Small intestine (tissue), 7 donors: ENCODE data around the gene SFRP5. TPM values are rescaled to one million over a fixed set of nuclear protein-coding genes. Genes with fewer than 3 reads are reported as not detected.

Source experiments
- DNase-seq, 2 donors: peaks; one replicate each; pipeline versions ENCODE4 v3.0.0 to v3.0.0-alpha.2; 2013
- FAIRE-seq: peaks from 2 replicates; lab custom pipeline; 2012; peaks lifted over from hg19 to GRCh38; lab: Jason Lieb, UNC
- H3K27ac ChIP-seq, 3 donors: one replicate each; pipeline ENCODE4 v1.5.1; 2013; ENCODE audit warnings: low read length in 2 of 3, mild to moderate bottlenecking in 2 of 3, control low read depth in 1 of 3, inconsistent platforms in 1 of 3, low read depth in 1 of 3, moderate library complexity in 1 of 3
- H3K27me3 ChIP-seq, 3 donors: one replicate each; pipeline ENCODE4 v1.6.1; 2013; ENCODE audit warnings: low read length in 3 of 3, inconsistent platforms in 1 of 3; ENCODE audit not compliant: control insufficient read depth in 3 of 3, insufficient read depth in 3 of 3
- H3K36me3 ChIP-seq, 3 donors: one replicate each; pipeline ENCODE4 v1.6.1; 2013; ENCODE audit warnings: low read length in 3 of 3, inconsistent platforms in 1 of 3, low read depth in 1 of 3, mild to moderate bottlenecking in 1 of 3, moderate library complexity in 1 of 3; ENCODE audit not compliant: control insufficient read depth in 3 of 3, insufficient read depth in 2 of 3
- H3K4me1 ChIP-seq, 3 donors: one replicate each; pipeline ENCODE4 v1.6.1; 2013; ENCODE audit warnings: low read length in 2 of 3, inconsistent platforms in 1 of 3, low read depth in 1 of 3, mild to moderate bottlenecking in 1 of 3, moderate library complexity in 1 of 3; ENCODE audit not compliant: control insufficient read depth in 3 of 3, insufficient read depth in 2 of 3
- H3K4me3 ChIP-seq, 3 donors: one replicate each; pipeline ENCODE4 v1.5.1; 2013; ENCODE audit warnings: low read length in 3 of 3, control low read depth in 1 of 3, inconsistent platforms in 1 of 3, low read depth in 1 of 3, mild to moderate bottlenecking in 1 of 3, moderate library complexity in 1 of 3
- H3K9me3 ChIP-seq, 2 donors: one replicate each; pipeline ENCODE4 v1.6.1; 2013; ENCODE audit warnings: low read depth in 1 of 2, low read length in 1 of 2; ENCODE audit not compliant: control insufficient read depth in 2 of 2, insufficient read depth in 1 of 2
- WGBS, 3 donors: extraction: QIAGEN DNeasy Blood & Tissue Kit; methylation state at CpG; one replicate each; pipeline ENCODE4 v1.1.7; 2013; 5-methylcytosine and 5-hydroxymethylcytosine counted together
- polyA plus RNA-seq, 4 donors: library from polyadenylated mRNA; stranded (reverse) in 3 of 4; unstranded in 1 of 4; fragments of 200-250 nt in 3 of 4; fragments of 120-200 nt in 1 of 4; gene quantifications; one replicate each; pipeline versions ENCODE4 v1.2.1 to v1.2.3, GENCODE V29; 2013
- donor health status: healthy with polysubstance abuse.
- donor health status: control.
- donor health status: control.
- donor health status: Bipolar disorder and iron deficiency.
- donor health status: healthy.

SFRP5 gene
- polyA plus RNA-seq, 4 donors, result 12.7 to 110 (median 53.8) TPM

DNA sequence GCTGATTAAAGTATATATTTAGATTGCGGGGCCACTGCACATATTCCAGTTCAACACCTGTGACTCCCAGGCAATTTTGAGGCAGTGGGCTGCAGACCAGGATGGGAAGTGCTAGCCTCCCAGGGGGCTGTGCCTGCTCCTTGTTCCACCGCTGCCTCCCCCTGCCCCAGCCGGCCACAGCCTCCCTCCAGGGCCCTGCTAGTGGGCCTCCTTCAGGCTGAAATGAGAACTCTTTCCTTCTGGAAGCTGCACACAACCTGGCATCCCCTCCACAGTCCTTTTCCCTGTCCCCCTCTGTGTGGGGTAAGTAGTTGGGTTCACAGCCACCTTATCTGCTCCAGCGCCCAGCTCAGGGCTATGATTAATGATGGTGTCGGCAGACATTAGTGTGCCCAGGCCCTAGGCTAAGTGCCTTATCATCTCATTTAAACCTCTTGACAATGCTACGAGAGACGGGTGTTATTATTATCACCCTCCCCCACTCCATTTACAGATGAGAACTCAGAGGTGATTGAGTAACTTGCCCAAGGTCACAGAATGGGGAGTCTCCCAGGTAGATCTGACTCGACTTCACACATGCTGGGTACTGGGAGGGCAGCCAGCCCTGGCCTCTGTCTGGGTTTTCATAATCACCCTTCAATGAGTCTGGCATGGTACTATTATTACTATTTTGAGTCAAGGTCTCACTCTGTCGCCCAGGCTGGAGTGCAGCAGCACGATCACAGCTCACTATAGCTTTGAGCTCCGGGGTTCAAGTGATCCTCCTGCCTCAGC, 10.8 kb upstream of the SFRP5 start:
- Histone ChIP-seq H3K27me3 (no peaks in the 10 kb centered on the region), H3K4me1 (peaks cover 0 to 52% (median 12%) of the 10 kb centered on the region in 3 donors), H3K4me3 (no peak overlapping the region), H3K27ac (no peak overlapping the region), H3K36me3 (peaks cover 0 to 26% (median 0%) of the 10 kb centered on the region in 3 donors), H3K9me3 (no peaks in the 10 kb centered on the region)
- FAIRE-seq (no peak), DNase-seq (peak in 1 of 2 donors; percentile 62)
- WGBS, 3 donors, result 50 to 72% (median 54%) methylated on average over 11 of the region's 11 CpGs

- DNase-seq, result no peak
- WGBS, 3 donors, result 53 to 63% (median 54%) methylated on average over 14 of the region's 14 CpGs
- peaks cover 0 to 26% (median 0%) of the 10 kb centered on the region in 3 donors for H3K36me3 ChIP-seq
- no peak overlapping the region for H3K4me3 ChIP-seq
- no peak overlapping the region for H3K27ac ChIP-seq
- FAIRE-seq, result no peak
- peaks cover 0 to 56% (median 12%) of the 10 kb centered on the region in 3 donors for H3K4me1 ChIP-seq
- H3K27me3 ChIP-seq, result no peaks in the 10 kb centered on the region
- H3K9me3 ChIP-seq, result no peaks in the 10 kb centered on the region
These were observed 10.0 kb upstream of the SFRP5 start for GRCh38 chr10:97781618-97782331.

- WGBS, 3 donors, result 56 to 78% (median 68%) methylated on average over 5 to 7 of the region's 7 CpGs
- no peak for FAIRE-seq
These were observed 9.2 kb upstream of the SFRP5 start for GRCh38 chr10:97780841-97781617.

GRCh38 chr10:97779975-97780374, 8.2 kb upstream of the SFRP5 start:
- 88 to 93% (median 90%) methylated on average over 3 of the region's 3 CpGs for WGBS, 3 donors
- DNase-seq (no peak), FAIRE-seq (no peak)
- H3K27ac ChIP-seq, result no peak overlapping the region
- H3K27me3 ChIP-seq, result no peaks in the 10 kb centered on the region
- H3K36me3 ChIP-seq, result peaks cover 0 to 26% (median 0%) of the 10 kb centered on the region in 3 donors
- peaks cover 0 to 42% (median 8%) of the 10 kb centered on the region in 3 donors for H3K4me1 ChIP-seq
- no peaks in the 10 kb centered on the region for H3K9me3 ChIP-seq
- no peak overlapping the region for H3K4me3 ChIP-seq

More at GRCh38 chr10:97780841-97781617, 9.2 kb upstream of the SFRP5 start:
- H3K4me1 ChIP-seq, result peaks cover 0 to 50% (median 8%) of the 10 kb centered on the region in 3 donors
- H3K9me3 ChIP-seq, result no peaks in the 10 kb centered on the region
- peaks cover 0 to 26% (median 0%) of the 10 kb centered on the region in 3 donors for H3K36me3 ChIP-seq
- DNase-seq, result no peak
- H3K27me3 ChIP-seq, result no peaks in the 10 kb centered on the region
- no peak overlapping the region for H3K4me3 ChIP-seq
- no peak overlapping the region for H3K27ac ChIP-seq

- H3K4me1 ChIP-seq, result peaks cover 0 to 39% (median 8%) of the 10 kb centered on the region in 3 donors
- whole genome bisulfite sequencing, 3 donors, result 81 to 86% (median 81%) methylated on average over 4 of the region's 4 CpGs
- FAIRE-seq, result no peak
- H3K36me3 ChIP-seq, result peaks cover 0 to 23% (median 0%) of the 10 kb centered on the region in 3 donors
- H3K9me3 ChIP-seq, result no peaks in the 10 kb centered on the region
- H3K27ac ChIP-seq, result no peak overlapping the region
- no peak for DNase-seq
- H3K27me3 ChIP-seq, result no peaks in the 10 kb centered on the region
- H3K4me3 ChIP-seq, result no peak overlapping the region
These were observed 7.7 kb upstream of the SFRP5 start for GRCh38 chr10:97779492-97779891.

- 87 to 92% (median 88%) methylated on average over 11 of the region's 11 CpGs for WGBS, 3 donors
These were observed 6.9 kb upstream of the SFRP5 start for GRCh38 chr10:97778452-97779302.

DNA sequence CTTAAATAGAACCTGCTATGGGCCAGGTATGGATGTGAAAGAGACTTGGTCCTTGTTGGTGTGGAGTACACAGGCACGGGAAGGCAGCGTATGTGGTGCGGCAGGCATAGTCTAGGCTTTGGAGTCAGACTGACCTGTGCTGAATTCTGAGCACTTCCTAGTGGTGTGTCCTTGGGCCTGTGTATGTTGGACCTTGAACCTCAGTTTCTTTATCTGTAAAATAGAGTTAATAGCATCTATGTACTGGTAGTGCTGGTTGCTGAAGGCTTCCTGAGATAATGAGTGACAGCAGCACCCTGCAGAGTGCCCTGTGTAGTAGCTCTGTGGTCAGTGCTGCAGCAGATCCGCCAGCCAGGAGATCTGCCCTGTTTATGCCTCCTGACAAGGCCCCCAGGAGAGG, 5.3 kb upstream of the SFRP5 start:
- DNase-seq, result peak; percentile 27 to 86
- Histone ChIP-seq H3K4me1 (peaks cover 0 to 37% (median 10%) of the 10 kb centered on the region in 3 donors), H3K4me3 (no peak overlapping the region), H3K27me3 (peaks cover 0 to 10% (median 8%) of the 10 kb centered on the region in 3 donors), H3K27ac (peak overlapping the region in 1 of 3 donors; percentile 50), H3K36me3 (peaks cover 0 to 20% (median 0%) of the 10 kb centered on the region in 3 donors), H3K9me3 (no peaks in the 10 kb centered on the region)
- WGBS, 3 donors, result 48 to 85% (median 60%) methylated on average over 4 of the region's 4 CpGs
- FAIRE-seq, result no peak

More at GRCh38 chr10:97778452-97779302, 6.9 kb upstream of the SFRP5 start:
- peaks cover 0 to 20% (median 0%) of the 10 kb centered on the region in 3 donors for H3K36me3 ChIP-seq
- no peaks in the 10 kb centered on the region for H3K27me3 ChIP-seq
- no peak overlapping the region for H3K4me3 ChIP-seq
- H3K4me1 ChIP-seq, result peaks cover 0 to 35% (median 10%) of the 10 kb centered on the region in 3 donors
- FAIRE-seq (no peak), DNase-seq (no peak)
- no peak overlapping the region for H3K27ac ChIP-seq
- H3K9me3 ChIP-seq, result no peaks in the 10 kb centered on the region
